Eye (tissue), 1 donor: ENCODE results near the gene USP33.
A peak's percentile ranks its signal among the peaks of the same experiment; 100 is the strongest.
"Not testable (repeated sequence)": the region's sequence is repeated elsewhere in the genome, so short reads cannot be mapped to it uniquely, and the experiment has no call there.

ENCODE experiments used
- DNase-seq: peaks from one replicate; pipeline ENCODE4 v3.0.0-alpha.2; 2015

Gene USP33

DNA sequence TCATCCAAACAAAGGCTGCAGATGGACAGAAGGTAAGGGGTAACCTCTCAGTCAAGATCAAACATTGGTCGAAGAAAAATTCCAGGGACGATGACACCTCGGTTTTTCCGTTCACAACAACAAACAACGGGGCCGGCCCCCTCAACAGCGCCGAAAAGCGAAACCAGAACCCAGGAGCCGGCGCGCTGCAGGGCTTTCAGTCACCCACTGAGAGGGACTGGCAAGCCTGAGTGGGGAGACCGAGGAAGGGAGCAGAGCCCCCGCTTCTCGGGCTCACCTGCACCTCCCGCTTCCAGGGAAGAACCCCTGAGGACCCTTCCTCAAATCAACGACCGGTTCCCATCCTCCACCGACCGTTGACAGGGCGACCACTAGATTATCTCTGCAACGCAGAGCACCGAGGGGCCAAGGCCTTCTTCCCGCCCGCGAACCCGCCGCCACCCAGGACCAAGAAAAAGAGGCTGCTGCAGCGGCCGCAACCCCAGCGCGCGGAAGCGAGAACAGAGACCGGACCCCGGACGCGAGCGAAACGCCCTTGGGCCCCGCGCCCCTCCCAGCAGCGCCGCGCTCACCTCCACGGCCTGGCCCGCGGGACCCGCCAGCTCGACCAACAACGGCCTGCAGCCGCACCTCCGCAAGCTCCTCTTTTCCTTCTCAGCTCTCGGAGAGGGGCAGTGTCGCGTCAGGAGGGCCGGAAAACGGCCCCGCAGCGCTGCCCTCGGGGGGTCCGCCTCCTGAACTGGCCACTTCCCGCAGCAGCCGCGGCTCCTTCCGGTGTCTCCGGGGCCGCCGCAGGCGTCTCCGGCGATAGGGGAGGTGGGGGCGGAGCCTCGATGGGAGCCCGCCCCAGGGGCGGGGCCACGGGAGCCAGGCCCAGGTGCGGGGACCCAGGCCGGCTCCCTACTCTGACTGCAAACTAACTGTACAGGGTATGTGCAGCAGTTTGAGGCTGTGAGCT is at the start of gene USP33:
USP33 (minus strand) TSS at position 782 of the 958 bp plus-strand sequence. CDS start 18,155 bp downstream, outside the sequence.
- DNase-seq = peak; percentile 95

- no peak for DNase-seq
Observed at GRCh38 chr1:77803371-77803770, 43.7 kb upstream of the USP33 start.

DNA sequence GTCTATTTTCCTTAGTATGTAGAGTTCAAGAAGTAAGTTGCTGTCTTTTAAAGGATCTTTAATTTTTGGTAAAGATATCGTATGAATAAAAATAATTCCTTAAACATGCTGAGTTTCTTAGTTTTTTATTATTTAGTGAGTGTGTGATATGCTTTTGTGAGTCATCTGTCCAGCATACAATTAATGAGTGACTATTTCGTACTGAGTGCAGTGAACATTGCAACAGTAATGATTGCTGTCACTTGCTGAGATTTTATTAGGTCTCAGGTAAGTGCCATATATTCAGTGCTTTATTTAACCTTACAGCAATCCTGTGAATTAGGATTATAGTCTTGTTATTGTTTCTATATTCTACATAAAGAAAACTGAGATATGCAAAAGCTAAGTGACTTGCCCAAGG is 42.4 kb upstream of the USP33 start:
- DNase-seq = no peak

DNA sequence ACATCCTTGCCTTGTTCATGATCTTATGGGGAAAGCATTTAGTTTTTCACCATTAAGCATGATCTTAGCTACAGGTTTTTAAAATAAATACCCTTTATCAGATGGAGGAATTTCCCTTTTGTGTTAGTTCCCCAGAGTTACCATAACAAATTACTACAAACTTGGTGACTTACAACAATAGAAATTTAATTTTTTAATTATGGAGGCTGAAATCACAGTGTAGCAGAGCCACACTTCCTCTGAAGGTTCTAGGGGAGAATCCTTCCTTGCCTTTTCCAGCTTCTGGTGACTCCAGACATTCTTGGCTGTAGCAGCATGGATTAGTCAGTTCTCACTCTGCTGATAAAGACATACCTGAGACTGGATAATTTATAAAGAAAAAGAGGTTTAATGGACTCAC is 38.3 kb upstream of the USP33 start:
- DNase-seq = no peak

GRCh38 chr1:77796695-77797405 is 37.2 kb upstream of the USP33 start:
- no peak for DNase-seq

GRCh38 chr1:77794550-77794949 is 34.9 kb upstream of the USP33 start:
- DNase-seq = no peak

GRCh38 chr1:77786093-77786741 is 26.6 kb upstream of the USP33 start:
- not testable (repeated sequence) for DNase-seq

GRCh38 chr1:77783141-77783540 is 23.5 kb upstream of the USP33 start:
- DNase-seq = no peak

GRCh38 chr1:77781683-77782082 is 22.0 kb upstream of the USP33 start:
- no peak for DNase-seq

DNA sequence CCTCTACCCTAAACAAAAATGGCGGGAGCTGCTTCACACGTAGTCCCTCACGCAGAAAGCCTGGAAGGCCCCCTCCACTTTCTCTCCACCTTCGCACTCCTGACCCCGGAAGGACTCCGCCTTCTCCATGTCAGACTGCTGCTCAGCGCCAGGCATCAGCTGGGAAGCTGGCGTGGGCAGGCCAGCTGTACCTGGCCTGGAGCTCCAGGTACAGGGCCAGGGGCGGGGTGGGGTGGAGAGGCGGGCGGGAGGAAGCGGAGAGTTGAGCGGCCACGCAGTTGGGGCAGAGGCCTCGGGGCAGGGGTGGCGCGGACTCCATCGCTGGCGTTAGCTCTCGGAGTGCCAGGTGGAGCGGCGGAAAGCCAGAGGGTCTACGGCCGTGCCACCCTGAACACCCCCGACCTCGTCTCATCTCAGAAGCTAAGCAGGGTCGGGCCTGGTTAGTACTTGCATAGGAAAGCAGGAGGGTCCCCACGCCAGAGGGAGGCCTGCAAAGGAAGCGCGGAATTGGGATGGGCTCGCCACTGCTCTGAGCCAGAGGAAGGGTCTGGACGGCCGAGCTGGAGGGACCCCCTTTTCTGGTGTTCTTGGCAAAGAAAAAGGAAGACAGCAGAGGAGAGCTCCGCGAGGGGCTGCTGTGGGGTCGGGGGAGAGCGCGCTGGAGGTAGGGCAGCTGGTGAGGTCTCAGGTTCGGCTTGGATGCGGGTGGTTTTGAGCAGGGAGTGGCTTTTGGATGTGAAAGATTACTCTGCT is 20.1 kb upstream of the USP33 start, which contains the start of gene MIGA1:
MIGA1 (plus strand) TSS at position 121 of the 753 bp plus-strand sequence. CDS start 3,604 bp downstream, outside the sequence.
- DNase-seq = peak; percentile 97

GRCh38 chr1:77776007-77776700 is 16.5 kb upstream of the USP33 start:
- no peak for DNase-seq

- no peak for DNase-seq
Observed at GRCh38 chr1:77768006-77768405, 8.4 kb upstream of the USP33 start.

GRCh38 chr1:77762072-77762476 is 2.4 kb upstream of the USP33 start:
- no peak for DNase-seq

GRCh38 chr1:77757603-77758002 is 2.0 kb downstream of the USP33 start:
- DNase-seq = no peak

GRCh38 chr1:77757066-77757584 is 2.5 kb downstream of the USP33 start:
- DNase-seq = no peak

DNA sequence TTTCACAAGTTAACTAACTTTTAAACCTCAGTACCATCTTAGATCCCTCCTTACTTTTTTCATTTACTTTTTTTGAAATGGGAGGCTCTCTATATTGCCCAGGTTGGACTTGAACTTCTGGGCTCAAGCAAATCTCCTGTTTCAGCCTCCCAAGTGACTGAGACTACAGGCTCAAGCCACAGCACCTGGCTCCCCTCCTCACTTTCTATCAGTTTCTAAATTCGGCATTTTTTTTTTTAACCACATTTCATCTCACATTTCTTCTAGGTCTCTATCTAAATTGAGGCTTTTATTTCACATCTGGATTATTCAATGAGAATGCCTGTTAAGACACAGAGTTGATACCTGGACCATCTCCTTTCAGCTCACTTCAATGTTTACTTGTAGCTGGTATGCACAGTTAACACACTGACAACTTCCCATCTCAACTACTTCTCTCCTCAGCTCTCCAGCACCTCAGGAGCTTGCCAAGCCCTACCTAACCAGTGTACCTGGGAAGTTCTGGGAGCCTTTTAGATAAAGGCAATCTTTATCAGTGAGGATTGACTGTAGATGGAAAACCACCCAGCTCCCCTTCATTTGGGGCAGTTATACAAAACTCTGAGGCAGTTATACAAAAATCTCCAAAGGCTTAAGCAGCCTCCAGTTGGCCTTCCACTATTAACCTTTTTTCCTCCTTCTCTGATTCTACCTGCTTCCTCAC is 3.4 kb downstream of the USP33 start:
- no peak for DNase-seq

DNA sequence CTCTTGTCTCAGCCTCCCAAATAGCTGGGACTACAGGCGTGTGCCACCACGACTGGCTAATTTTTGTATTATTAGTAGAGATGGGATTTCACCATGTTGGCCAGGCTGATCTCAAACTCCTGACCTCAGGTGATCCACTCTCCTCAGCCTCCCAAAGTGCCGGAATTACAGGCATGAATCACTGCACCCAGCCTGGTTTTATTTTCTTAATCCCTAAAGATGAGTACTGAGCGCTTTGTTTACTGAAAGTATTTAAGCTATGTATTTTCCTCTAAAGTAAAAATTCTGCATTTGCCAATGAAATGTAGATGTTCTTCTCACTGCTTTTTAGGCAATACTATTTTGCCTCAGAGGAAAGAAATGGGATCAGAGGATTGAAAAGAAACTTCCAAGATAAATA is 10.2 kb downstream of the USP33 start:
- not testable (repeated sequence) for DNase-seq

- DNase-seq = no peak
Observed at GRCh38 chr1:77744576-77744975, 15.1 kb downstream of the USP33 start.

GRCh38 chr1:77742011-77742555 is 17.6 kb downstream of the USP33 start:
- no peak for DNase-seq

GRCh38 chr1:77741316-77741715 is 18.3 kb downstream of the USP33 start:
- DNase-seq = no peak

- DNase-seq = no peak
Observed at GRCh38 chr1:77739235-77739634, 20.4 kb downstream of the USP33 start.
